ENCODE results near the gene MZT2A.
"Not testable (repeated sequence)": the region's sequence is repeated elsewhere in the genome, so short reads cannot be mapped to it uniquely, and the experiment has no call there.

Gene MZT2A

DNA sequence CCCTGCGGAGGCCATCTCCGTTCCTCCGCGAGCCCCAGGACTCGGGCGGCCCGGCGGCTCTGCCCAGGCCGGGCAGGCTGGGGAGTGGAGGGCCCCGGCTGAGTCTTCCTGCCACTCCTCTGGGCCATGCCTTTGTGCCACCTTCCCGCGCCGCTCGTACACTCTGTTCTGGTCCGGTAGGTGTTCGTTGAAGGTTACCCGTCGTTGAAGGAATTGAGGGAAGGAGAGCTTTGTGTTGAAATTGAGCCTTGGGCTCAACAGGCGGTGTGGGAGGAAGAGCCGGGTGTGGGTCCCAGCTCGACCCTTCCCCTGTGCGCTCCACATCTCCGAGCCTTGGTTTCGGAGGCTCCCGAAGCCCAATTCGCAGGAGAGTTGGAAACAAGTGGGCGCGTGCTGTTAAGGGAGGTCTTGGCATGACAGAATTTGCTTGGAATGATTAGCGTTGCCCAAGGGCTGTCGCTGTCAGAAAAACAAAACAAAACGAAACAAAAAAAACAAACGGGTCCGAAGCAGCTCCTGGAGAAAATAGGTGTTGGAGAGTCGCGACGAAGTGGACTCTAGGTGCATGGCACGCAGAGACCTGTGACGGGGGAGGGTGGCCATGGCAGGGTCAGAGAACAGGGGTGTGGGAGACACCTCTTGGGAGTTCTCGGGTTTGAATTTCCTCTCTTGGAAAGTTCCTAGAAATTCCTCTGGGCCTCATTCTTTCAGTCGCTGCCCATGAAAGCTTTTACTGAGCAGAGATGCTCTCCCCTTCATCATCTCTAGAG lies 1.2 kb upstream of the MZT2A start:
- Histone ChIP-seq H3K9me3 (no peaks in the 10 kb centered on the region), H3K27me3 (no peaks in the 10 kb centered on the region), H3K36me3 (peaks cover 26% of the 10 kb centered on the region), H3K27ac (peak overlapping the region; percentile 91), H4K20me1 (peaks cover 73% of the 10 kb centered on the region), H3K9ac (peak overlapping the region; percentile 92), H3K4me2 (peak overlapping the region; percentile 87), H3K4me3 (peak overlapping the region; percentile 88), H3K4me1 (peaks cover 45% of the 10 kb centered on the region)
- TF ChIP-seq Cebpa-rat (IDR thresholded peaks at IDR 0.05), result no peak

GRCh38 chr2:131492418-131493198 lies 411 bp upstream of the MZT2A start:
- Histone ChIP-seq H3K27me3 (no peaks in the 10 kb centered on the region), H3K36me3 (peaks cover 25% of the 10 kb centered on the region), H3K9me3 (no peaks in the 10 kb centered on the region), H3K4me2 (peak overlapping the region; percentile 87), H4K20me1 (peaks cover 73% of the 10 kb centered on the region), H3K27ac (peak overlapping the region; percentile 91), H3K9ac (peak overlapping the region; percentile 92), H3K4me1 (peaks cover 53% of the 10 kb centered on the region), H3K4me3 (peak overlapping the region; percentile 88)
- TF ChIP-seq Cebpa-rat (IDR thresholded peaks at IDR 0.05), result no peak

- Histone ChIP-seq H3K9ac (peak overlapping the region; percentile 92), H3K4me3 (peak overlapping the region; percentile 88), H3K36me3 (0 out of 2 replicates have a peak, but pooled peaks cover 18% of the 10 kb centered on the region), H3K4me2 (peak overlapping the region; percentile 87), H3K4me1 (peaks cover 65% of the 10 kb centered on the region), H3K27ac (peak overlapping the region; percentile 91), H4K20me1 (peaks cover 73% of the 10 kb centered on the region)
- H3K9me3 ChIP-seq, H3K27me3 ChIP-seq: not testable (repeated sequence)
Observed at GRCh38 chr2:131491469-131491836, 744 bp downstream of the MZT2A start.

DNA sequence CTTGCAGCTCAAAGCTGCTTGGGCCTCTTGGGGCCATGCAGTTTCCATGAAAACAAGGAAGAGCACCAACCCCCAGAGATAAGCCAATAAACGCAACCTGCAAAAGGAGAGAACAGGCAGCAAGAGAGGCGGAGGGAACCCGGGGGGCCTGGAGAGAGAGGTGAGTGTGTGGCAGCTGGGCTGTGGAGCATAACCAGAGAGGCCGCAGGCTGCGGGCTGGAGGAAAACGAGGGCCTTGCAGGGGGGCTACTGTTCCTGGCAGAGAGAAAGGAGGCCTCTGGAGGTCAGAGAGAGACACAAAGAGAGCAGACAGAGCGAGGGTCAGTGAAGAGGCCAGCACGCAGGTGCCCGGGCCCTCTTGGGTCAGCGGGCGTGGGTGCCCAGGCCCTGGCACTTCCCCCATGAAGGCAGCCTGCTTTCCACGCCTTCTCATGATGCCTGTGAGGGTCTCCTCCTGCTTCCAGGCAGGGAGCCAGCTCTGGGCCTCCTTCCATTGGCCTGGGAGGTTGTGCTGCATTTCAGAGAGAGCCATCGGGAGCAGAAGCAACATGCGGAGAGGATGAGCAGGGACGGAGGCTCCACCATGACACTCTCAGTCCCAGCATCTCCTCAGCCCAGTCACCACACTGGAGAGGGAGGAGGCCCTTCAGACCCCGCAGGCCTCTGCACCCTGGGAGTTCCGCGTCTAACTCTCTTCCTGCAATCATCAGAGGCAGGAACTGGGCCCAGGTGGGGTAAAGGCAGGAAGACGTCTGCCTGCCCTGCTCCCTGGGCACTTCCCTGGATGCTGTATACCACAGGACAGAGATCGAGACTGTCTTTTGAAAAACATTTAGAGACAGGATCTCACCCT lies 1.4 kb downstream of the MZT2A start:
- peak overlapping the region; percentile 92 for H3K9ac ChIP-seq
- not testable (repeated sequence) for H3K27me3 ChIP-seq, H3K9me3 ChIP-seq
- peak overlapping the region; percentile 91 for H3K27ac ChIP-seq
- peaks cover 73% of the 10 kb centered on the region for H4K20me1 ChIP-seq
- peak overlapping the region; percentile 87 for H3K4me2 ChIP-seq
- H3K4me3 ChIP-seq, result peak overlapping the region; percentile 88
- 0 out of 2 replicates have a peak, but pooled peaks cover 23% of the 10 kb centered on the region for H3K36me3 ChIP-seq
- H3K4me1 ChIP-seq, result peaks cover 71% of the 10 kb centered on the region

DNA sequence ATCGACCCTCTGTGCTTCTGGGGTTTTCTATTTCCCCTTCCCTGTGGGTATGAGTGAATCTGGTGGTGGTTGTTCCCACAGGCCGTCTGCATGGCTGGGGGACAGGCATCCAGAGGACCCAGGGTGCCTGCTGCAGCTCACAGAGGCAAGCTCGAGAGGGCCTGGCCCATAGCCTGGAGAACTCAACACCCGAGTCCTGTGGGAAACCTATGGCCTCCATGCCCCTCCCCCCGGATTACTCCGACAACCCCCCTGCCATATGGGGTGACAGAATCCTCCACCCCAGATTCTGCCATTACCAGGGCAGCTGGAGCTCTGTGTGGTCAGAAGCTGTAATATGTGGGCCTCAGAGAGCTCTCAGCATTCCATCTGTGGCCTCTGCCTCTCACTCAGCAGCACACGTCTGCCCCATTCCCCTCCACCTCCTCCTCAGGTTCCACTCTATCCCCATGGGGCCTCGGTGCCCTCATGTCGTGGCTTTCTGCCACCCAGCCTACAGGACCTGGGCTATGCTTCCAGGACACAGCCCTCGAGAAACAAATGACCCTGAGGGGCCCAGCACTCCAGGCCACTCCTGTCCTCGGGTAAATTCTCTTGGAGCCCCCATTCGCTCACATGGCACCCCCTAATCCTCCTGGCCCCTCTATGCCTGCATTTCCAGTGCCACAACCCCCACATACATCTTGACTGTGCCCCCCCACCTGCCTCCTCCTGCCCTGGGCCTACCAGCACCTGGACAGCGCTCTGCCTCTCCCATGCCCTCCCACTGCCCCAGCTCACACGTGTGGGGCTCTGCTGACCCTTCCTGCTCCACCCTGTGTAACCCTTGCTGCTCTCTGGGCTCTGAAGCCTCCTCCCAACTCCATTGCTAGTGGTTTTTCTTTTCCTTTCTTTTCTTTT lies 3.6 kb downstream of the MZT2A start:
- Histone ChIP-seq H3K9me3 (no peaks in the 10 kb centered on the region), H4K20me1 (peaks cover 74% of the 10 kb centered on the region), H3K36me3 (peaks cover 42% of the 10 kb centered on the region), H3K27me3 (no peaks in the 10 kb centered on the region), H3K4me3 (no peak overlapping the region), H3K9ac (0 out of 2 replicates have a peak overlapping the region, but pooled peaks have one; percentile 18), H3K4me1 (peaks cover 51% of the 10 kb centered on the region), H3K27ac (peak overlapping the region; percentile 51), H3K4me2 (peak overlapping the region; percentile 87)
- no peak for TF ChIP-seq Cebpa-rat (IDR thresholded peaks at IDR 0.05)

- H3K36me3 ChIP-seq, result peaks cover 59% of the 10 kb centered on the region
Observed at GRCh38 chr2:131486201-131486902, 5.8 kb downstream of the MZT2A start.

DNA sequence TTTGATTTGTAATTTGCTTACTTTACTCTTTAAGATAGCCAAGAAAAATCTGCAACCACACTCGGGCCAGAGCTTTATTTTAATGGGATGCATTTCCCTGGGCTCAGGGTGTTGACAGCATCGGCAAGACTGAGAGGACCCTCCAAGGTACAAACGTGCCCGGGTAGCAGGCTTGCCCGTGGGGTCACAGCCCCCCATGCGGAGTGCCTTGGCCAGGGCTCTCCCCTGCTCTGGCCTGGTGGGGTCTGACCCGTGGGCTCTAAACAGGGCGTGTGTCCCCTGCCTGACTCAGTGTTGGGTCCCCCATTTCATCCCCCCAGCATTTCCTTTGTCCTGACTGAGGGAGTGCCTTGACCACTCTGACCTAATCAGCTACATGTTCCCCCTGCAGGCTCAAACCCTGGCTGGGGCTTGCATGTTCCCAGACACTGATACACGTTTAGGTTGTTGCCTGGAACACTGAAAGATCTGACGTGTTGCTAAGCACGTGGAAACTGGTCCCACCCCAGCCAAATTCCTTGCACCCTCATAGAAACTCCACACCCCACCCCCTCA lies 7.2 kb downstream of the MZT2A start:
- not testable (repeated sequence) for H3K27ac ChIP-seq, H3K9me3 ChIP-seq, H3K4me3 ChIP-seq, H3K4me2 ChIP-seq, H3K9ac ChIP-seq, H3K27me3 ChIP-seq
- Histone ChIP-seq H3K36me3 (peaks cover 64% of the 10 kb centered on the region), H4K20me1 (peaks cover 85% of the 10 kb centered on the region), H3K4me1 (peaks cover 42% of the 10 kb centered on the region)

More at GRCh38 chr2:131486201-131486902, 5.8 kb downstream of the MZT2A start:
- H3K4me3 ChIP-seq, H3K27ac ChIP-seq, H3K9me3 ChIP-seq, H3K9ac ChIP-seq, H3K27me3 ChIP-seq: not testable (repeated sequence)
- Histone ChIP-seq H3K4me1 (peaks cover 51% of the 10 kb centered on the region), H4K20me1 (peaks cover 81% of the 10 kb centered on the region), H3K4me2 (peak overlapping the region; percentile 56)

- peaks cover 66% of the 10 kb centered on the region for H3K36me3 ChIP-seq
Observed at GRCh38 chr2:131483981-131484820, 8.0 kb downstream of the MZT2A start.

GRCh38 chr2:131482506-131483155 lies 9.6 kb downstream of the MZT2A start:
- not testable (repeated sequence) for H3K9ac ChIP-seq
- peaks cover 18% of the 10 kb centered on the region for H3K4me1 ChIP-seq

More at GRCh38 chr2:131483981-131484820, 8.0 kb downstream of the MZT2A start:
- H3K27me3 ChIP-seq, H3K27ac ChIP-seq, H3K9me3 ChIP-seq, H3K4me2 ChIP-seq, H3K9ac ChIP-seq, H3K4me3 ChIP-seq: not testable (repeated sequence)
- Histone ChIP-seq H3K4me1 (peaks cover 34% of the 10 kb centered on the region), H4K20me1 (peaks cover 78% of the 10 kb centered on the region)

DNA sequence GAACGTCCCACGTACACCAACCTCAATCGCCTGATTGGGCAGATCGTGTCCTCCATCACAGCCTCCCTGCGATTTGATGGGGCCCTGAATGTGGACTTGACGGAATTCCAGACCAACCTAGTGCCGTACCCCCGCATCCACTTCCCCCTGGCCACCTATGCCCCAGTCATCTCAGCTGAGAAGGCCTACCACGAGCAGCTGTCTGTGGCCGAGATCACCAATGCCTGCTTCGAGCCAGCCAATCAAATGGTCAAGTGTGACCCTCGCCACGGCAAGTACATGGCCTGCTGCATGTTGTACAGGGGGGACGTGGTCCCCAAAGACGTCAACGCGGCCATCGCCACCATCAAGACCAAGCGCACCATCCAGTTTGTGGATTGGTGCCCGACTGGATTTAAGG lies 11.8 kb downstream of the MZT2A start:
- not testable (repeated sequence) for H3K9ac ChIP-seq, H3K27me3 ChIP-seq, H3K4me3 ChIP-seq, H3K4me2 ChIP-seq, H3K27ac ChIP-seq, H3K9me3 ChIP-seq, H3K4me1 ChIP-seq
- peaks cover 40% of the 10 kb centered on the region for H4K20me1 ChIP-seq
- H3K36me3 ChIP-seq, result peaks cover 73% of the 10 kb centered on the region

More at GRCh38 chr2:131482506-131483155, 9.6 kb downstream of the MZT2A start:
- H3K9me3 ChIP-seq, H3K27me3 ChIP-seq, H3K4me2 ChIP-seq, H3K4me3 ChIP-seq, H3K27ac ChIP-seq: not testable (repeated sequence)
- Histone ChIP-seq H3K36me3 (peaks cover 60% of the 10 kb centered on the region), H4K20me1 (peaks cover 62% of the 10 kb centered on the region)

- not testable (repeated sequence) for H3K4me3 ChIP-seq, H3K9ac ChIP-seq, H3K9me3 ChIP-seq, H3K27me3 ChIP-seq, H3K4me2 ChIP-seq, H3K4me1 ChIP-seq, H3K27ac ChIP-seq
- Histone ChIP-seq H4K20me1 (peaks cover 26% of the 10 kb centered on the region), H3K36me3 (peaks cover 61% of the 10 kb centered on the region)
Observed at GRCh38 chr2:131478850-131479461, 13.2 kb downstream of the MZT2A start.
